Measurements from ENCODE around the gene MYO18B.

Gene MYO18B

GRCh38 chr22:25908212-25908611, 166.2 kb downstream of the MYO18B start:
- no peak for DNase-seq

DNA sequence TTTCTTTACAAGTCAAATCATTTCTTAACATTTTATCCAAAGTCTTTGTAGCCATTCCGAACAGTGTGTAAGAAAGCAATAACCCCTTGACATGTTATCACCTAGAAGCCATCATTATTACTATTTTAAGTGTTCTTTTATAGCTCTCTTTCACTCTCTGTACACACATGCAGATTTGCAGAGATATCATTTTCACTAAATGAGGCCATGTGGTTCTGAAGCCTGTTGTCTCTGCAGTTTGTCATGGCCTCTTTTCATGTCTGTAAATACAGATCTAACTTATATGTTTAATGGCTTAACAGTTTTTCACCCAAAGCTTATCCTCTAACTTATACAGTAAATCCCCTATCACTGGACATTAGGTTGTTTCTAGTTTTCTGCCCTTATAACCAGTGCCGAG, 166.8 kb downstream of the MYO18B start:
- no peak for DNase-seq

- no peak for DNase-seq
Observed at GRCh38 chr22:25909614-25910387, 167.8 kb downstream of the MYO18B start.

DNA sequence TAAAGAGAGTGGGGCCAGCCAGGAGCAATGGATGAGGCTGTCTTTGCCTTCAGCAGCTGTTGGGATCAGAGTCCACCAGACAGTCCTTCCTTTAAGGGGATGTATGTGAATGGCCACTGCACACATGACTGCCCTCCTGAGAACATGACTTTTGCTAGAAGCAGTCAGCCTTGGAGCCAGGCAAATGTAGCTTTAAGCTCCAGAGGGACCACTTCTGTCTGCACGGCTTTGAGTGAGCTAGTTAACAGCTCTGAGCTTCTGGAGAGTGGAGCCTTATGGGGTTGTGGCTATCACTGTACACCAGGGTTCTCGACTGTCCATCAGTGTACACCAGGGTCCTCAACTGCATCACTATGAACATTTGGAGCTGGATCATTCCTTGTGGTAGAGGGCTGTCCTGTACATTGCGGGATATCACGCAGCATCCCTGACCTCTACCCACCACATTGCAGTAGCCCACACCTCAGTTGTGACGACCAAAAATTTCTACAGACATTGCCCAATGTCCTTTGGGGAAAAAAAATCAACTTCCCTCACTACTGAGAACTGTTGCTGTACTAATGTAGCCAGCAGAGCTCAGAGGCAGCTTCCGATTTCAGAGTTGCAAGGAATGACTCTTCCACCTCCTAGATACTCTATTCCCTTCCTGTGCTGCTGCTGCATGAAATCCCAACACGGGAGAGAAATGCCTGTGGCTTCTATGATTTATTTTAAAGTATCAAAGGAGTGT, 169.4 kb downstream of the MYO18B start:
- no peak for DNase-seq

GRCh38 chr22:25919452-25919851, 177.5 kb downstream of the MYO18B start:
- DNase-seq: no peak

GRCh38 chr22:25922141-25922540, 180.2 kb downstream of the MYO18B start:
- DNase-seq: no peak

- DNase-seq: no peak
Observed at GRCh38 chr22:25923914-25924313, 181.9 kb downstream of the MYO18B start.

GRCh38 chr22:25928038-25928437, 186.1 kb downstream of the MYO18B start:
- no peak for DNase-seq

DNA sequence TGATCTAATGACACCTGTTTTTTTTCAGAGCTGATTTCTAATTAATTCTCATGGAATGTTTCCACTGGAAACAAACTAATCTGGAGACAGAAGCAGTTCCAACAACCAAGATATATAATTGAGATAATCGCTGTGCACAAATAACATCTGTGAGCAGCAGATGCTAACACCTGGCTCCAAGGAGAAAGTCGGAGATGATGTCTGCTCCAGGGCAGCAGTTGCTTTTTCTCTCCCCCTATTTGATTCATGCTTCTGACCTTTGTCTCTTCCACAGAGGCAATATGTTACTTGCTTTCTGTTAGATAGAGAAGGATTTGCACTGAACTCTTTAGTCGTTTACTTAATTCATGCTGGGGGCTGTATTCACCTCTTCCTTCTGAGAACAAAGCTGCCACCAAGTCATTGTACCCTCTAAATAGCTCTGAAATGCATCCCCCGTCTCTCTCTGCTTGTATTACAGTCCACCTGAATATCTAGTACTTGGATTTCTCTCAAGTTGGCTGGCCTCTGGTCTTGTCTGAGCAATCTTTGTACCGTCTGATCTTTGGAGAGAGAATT, 187.4 kb downstream of the MYO18B start:
- DNase-seq: no peak

- no peak for DNase-seq
Observed at GRCh38 chr22:25930083-25930482, 188.1 kb downstream of the MYO18B start.

GRCh38 chr22:25930788-25931310, 188.9 kb downstream of the MYO18B start:
- DNase-seq: no peak

- no peak for DNase-seq
Observed at GRCh38 chr22:25933158-25933788, 191.3 kb downstream of the MYO18B start.

DNA sequence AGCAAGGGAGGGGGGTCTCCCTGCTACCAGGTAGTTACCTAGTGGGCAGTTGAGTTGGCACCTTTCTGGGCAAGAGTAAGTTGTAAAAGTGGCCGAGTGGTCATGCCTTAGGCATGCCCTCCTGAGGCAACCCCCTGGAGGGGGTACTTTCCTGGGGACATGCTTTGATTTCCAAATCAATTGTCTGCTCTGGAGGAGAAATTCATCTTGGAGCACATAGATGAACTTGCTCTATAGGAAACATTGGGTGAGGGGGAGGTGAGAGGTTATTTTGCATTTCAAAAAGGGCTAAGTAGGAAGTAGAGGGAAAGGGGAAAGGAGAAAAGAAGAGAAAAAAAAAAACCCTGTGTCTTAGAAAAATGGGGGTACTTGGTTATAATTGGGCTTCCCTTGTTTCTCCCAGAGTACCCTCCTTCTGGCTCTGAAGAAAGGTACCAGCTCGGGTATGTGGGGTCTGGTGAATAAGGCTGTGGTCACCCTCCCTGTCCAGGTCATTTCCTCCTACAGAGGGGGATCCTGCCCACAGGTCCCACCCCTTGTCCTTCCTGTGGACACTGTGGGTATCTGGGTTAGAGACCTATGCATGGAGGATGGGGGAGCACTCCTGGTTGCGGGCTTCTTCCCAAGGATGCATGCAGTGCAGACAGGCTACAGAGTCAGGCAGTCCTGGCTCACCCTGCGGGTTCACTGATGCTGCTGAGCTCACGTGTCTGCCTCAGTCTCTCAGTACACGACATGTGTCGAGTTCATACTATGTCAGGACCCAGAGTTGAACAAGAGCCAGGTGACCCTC, 193.5 kb downstream of the MYO18B start:
- DNase-seq: no peak

DNA sequence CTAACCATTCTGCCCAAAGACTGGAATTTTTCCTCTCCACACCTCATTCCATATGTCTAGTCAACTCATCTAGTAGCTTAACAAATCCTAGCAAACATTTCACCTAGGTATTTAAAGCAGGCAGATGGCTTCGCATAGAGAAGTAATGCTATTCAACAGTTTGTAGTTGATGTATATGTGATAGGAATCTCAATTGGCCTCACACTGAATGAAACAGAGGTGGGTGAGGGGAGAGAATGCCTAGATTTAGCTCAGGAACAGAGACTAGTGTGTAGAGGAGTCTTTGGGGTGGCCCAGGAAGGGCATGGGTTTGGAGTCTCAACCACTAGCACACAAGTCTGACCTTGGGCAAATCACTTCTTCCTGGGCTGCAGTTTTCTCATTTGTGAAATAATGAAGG, 196.2 kb downstream of the MYO18B start:
- DNase-seq: no peak

- DNase-seq: no peak
Observed at GRCh38 chr22:25939384-25939783, 197.4 kb downstream of the MYO18B start.

- DNase-seq: no peak
Observed at GRCh38 chr22:25940479-25940878, 198.5 kb downstream of the MYO18B start.

GRCh38 chr22:25941365-25941960, 199.5 kb downstream of the MYO18B start:
- DNase-seq: no peak

DNA sequence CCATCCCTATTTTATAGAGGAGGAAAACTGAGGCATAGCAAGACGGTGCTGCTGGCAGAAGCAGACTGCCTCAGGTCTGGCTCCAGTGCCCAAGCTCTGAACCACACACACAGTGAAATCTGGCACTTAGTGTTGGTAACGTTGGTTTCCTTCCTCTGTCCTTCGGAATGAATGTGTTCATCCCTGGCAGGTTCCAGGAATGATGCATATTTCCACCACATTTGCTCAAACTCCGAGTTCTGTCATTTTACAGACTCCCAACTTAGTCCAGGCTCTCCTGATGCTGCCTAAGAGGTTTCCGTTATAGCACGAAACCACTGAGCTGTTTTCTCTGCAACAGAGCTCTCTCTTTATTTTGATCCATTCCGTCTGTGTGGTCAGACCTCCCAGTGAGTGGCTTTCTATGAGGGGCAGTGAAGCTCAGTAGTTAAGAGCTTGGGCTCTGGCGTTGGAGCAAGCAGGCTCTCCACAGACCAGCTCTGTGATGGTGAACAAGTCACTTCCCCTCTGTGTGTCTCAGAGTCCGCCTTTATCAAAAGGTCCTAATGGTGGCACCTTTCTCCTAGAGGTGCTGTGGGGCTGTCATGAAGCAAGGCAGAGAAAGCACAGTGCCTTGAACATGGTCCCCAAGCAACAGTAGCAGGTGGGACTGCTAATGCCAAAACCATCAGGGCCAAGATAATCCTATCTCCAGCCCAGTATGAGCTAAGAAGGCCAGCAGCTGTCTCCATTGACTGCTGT, 200.3 kb downstream of the MYO18B start:
- no peak for DNase-seq

DNA sequence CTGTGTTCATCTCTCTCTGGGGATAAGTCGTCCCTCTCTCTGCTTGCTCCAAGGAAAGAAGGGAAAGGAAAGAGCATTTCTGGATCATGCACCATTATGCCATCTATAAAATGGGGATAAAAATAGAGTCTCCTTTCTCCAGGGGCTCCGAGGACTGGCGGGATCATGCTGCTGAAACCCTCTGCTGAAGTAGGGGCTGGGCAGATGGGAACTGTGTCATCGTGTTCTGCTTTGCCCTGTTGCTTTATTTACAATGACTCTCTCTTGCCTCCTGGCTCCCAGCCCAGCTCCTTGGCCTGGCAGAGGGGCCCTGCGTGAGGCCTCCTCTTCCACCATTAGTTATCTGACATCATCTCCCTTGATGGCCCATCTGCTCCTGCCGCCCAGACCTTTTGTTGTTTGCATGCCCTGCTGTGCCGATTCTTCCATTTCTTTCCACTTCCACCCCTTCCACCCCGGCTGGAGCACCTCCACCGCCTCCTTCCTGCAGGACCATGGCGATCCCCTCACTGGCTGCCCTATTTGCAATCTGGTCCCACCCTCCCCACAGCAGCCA, 200.9 kb downstream of the MYO18B start:
- DNase-seq: no peak

DNA sequence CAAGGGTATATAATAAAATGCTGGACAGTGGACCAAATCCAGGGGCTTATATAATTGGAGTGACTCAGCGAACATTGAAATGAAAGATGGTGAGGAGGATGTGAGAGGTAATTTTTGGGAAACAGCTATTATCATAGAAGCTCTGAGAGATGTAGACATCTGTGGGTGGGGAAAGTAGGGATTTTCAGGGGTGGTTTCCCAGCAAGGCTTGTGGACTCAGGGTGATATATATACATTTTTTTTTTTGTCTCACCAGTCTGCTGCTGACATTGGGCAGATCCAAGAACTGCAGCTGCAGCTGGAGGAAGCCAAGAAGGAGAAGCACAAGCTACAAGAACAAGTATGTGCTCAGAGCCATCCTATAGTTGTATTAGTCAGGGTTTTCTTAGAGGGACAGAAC, 208.1 kb downstream of the MYO18B start:
- DNase-seq: no peak

DNA sequence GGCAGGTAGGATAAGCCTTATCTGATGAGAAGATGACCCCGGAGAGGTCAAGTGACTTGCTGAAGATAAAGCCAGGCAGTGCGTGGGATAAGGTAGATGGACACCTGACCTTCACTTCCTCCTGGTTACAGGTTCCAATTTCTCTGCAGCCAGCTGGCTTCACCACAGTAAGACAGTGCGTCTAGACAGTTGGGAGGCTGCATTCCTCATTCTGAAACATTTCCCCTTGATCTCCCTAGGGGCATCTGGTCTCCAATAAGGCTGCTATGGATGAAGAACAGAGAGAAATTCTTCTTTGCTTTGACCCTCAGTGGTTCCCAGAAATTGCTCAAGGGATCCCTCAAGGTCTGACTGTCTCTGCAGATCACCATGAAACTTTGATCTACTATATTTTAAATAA, 211.3 kb downstream of the MYO18B start:
- DNase-seq: no peak
